Large intestine (tissue), 3 donors: ENCODE measurements around the gene RNF112. TPM values are rescaled to one million over a fixed set of nuclear protein-coding genes. Genes with fewer than 3 reads are reported as not detected.
A peak's percentile ranks its signal among the peaks of the same experiment; 100 is the strongest.

Source experiments
- DNase-seq, 2 donors: peaks; one replicate each; pipeline versions ENCODE4 v3.0.0 to v3.0.0-alpha.2; 2013
- H3K27ac ChIP-seq: one replicate; pipeline ENCODE4 v1.5.1; 2013; ENCODE audit warnings: low read length
- H3K27me3 ChIP-seq: 2 replicates; pipeline ENCODE4 v1.6.1; 2013; ENCODE audit warnings: low read length; ENCODE audit not compliant: control insufficient read depth, insufficient read depth
- H3K36me3 ChIP-seq: 2 replicates; pipeline ENCODE4 v1.6.1; 2013; ENCODE audit warnings: low read length; ENCODE audit not compliant: control insufficient read depth, insufficient read depth
- H3K4me1 ChIP-seq: one replicate; pipeline ENCODE4 v1.6.1; 2013; ENCODE audit warnings: low read length; ENCODE audit not compliant: control insufficient read depth, insufficient read depth
- H3K4me3 ChIP-seq: one replicate; pipeline ENCODE4 v1.5.1; 2013; ENCODE audit warnings: low read length
- H3K9me3 ChIP-seq: one replicate; pipeline ENCODE4 v1.6.1; 2013; ENCODE audit warnings: mild to moderate bottlenecking, low read depth, low read length, moderate library complexity; ENCODE audit not compliant: control insufficient read depth
- WGBS: methylation state at CpG from one replicate; pipeline ENCODE4 v1.1.5; 2013; ENCODE audit warnings: low lambda C conversion rate; ENCODE audit not compliant: insufficient coverage; 5-methylcytosine and 5-hydroxymethylcytosine counted together
- polyA plus RNA-seq: library from polyadenylated mRNA; unstranded; fragments of 120-200 nt; gene quantifications from one replicate; pipeline ENCODE4 v1.2.1, GENCODE V29; 2013

RNF112 gene
- polyA plus RNA-seq, 1 donor: 3.7 TPM

DNA sequence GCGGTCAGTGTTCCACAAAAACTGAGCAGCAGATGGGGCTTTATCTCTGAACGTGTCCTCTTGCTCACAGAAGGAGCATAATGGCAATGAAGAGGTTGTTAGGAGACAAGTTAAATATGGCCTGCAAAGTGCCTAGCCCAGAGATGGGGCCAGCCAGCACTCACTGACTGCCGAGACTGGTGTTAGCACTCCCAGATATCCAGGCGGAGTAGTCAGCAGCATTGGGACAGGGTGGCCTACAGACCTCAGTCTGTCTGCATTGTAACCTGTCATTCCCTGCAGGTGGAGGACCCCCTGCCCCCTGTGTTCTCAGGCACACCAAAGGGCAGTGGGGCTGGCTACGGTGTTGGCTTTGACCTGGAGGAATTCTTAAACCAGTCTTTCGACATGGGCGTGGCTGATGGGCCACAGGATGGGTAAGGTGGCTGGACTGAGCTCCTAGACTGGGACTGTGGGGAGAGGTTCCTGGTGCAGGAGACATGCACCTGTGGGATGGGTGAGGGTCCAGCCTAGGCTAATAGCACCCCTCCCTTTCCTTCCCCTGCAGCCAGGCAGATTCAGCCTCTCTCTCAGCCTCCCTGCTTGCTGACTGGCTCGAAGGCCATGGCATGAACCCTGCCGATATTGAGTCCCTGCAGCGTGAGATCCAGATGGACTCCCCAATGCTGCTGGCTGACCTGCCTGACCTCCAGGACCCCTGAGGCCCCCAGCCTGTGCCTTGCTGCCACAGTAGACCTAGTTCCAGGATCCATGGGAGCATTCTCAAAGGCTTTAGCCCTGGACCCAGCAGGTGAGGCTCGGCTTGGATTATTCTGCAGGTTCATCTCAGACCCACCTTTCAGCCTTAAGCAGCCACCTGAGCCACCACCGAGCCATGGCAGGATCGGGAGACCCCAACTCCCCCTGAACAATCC, 28.2 kb upstream of the RNF112 start:
- Histone ChIP-seq H3K4me1 (peaks cover 25% of the 10 kb centered on the region), H3K9me3 (no peaks in the 10 kb centered on the region), H3K4me3 (no peak overlapping the region), H3K27me3 (no peaks in the 10 kb centered on the region), H3K36me3 (peaks cover 66% of the 10 kb centered on the region), H3K27ac (no peak overlapping the region)
- no CpG with 5 or more reads among the region's 13 CpGs for WGBS
- no peak for DNase-seq

DNA sequence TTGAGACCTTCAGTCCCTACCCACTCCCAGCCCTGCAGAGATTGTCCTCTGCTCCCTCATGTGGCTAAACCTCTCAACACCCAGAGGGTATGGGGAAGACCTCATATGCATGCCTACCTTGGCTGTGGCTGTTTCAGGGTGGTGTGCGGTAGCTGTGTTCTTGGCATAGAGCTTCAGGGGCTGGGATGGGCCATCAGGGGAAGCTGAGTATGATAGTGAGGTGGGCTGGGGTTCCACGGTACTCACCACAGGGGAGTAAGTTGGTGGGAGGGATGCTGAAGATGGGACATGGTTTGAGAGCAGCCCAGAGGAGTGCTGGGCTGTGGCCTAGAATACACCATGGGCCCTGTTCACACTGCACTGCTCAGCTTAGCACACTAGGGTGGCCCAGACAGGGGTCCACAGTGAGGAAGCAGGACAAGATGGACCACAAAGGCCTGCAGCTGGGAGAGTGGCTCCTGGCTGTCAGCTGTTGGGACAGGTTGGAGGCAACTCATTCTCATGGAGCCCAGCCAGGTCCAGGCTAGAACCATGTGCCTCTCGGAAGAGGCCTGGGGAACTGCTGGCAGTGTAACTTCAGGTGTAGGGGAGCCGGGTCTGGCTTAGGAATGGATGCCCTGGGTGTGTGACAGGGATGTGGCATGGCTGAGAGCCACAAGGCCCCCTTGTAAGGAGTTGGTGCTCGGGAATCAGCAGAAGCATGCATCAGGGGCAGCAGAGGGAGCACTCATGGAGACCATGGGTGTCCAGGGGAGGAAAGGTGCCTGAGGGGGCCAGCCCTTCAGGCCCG, 27.2 kb upstream of the RNF112 start:
- peak overlapping the region; percentile 31 for H3K27ac ChIP-seq
- no CpG with 5 or more reads among the region's 6 CpGs for WGBS
- no peak overlapping the region for H3K4me3 ChIP-seq
- no peak for DNase-seq
- peaks cover 66% of the 10 kb centered on the region for H3K36me3 ChIP-seq
- peaks cover 36% of the 10 kb centered on the region for H3K4me1 ChIP-seq
- no peaks in the 10 kb centered on the region for H3K27me3 ChIP-seq
- H3K9me3 ChIP-seq: no peaks in the 10 kb centered on the region

DNA sequence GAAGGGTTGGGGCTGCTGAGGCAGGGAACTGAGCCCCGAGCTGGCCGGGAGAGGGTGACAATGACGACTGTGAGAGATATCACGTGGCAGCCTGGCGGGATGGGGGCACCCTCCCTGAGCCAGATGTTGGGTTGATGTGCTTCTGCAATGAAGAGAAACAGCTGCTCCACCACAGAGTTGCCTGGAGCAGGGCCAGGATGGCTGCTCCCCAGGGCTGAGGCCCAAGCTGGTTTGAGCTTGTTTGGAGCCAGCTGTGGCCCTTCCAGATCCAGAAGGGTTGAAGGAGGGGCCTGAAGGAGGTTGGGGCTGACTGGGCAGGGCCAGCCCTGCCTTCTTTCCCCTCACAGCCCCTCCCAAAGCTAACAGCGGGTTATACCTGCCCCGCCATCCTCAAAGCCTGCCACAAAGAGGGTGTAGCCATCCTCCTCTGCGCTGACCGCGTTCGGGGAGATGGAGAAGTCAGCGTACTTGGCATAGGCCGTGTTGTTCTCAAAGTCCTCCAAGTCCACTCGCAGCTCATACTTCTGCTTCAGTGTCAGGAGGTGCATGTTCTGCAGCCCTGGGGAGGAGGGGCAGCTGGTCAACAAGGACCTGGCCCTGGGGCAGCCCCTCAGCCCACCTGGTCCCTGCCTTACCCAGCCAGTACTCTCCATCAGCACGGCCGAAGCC, 26.2 kb upstream of the RNF112 start:
- DNase-seq: peak; percentile 65 to 74
- Histone ChIP-seq H3K27ac (peak overlapping the region; percentile 31), H3K9me3 (no peaks in the 10 kb centered on the region), H3K4me3 (peak overlapping the region; percentile 16), H3K4me1 (peaks cover 29% of the 10 kb centered on the region), H3K27me3 (no peaks in the 10 kb centered on the region), H3K36me3 (peaks cover 61% of the 10 kb centered on the region)
- WGBS: no CpG with 5 or more reads among the region's 16 CpGs

DNA sequence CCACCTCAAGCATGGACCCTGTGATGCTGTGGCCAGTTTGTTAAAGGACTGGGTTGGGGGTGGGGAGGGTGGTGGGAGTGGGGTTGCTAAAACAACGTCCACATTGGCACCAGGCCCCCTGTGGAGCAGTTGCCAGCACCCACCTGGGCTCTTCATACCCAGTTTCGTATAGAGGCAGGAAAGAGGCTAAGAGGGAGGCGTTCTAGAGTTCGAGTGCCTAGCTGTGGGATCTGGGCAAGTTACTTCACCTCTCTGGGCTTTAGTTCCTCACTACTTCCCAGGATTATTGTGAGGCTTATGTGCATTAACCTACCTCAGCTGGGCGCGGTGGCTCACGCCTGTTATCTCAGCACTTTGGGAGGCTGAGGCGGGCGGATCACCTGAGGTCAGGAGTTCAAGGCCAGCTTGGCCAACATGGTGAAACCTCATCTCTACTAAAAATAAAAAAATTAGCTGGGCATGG, 25.5 kb upstream of the RNF112 start:
- H3K9me3 ChIP-seq: no peaks in the 10 kb centered on the region
- H3K27ac ChIP-seq: peak overlapping the region; percentile 31

DNA sequence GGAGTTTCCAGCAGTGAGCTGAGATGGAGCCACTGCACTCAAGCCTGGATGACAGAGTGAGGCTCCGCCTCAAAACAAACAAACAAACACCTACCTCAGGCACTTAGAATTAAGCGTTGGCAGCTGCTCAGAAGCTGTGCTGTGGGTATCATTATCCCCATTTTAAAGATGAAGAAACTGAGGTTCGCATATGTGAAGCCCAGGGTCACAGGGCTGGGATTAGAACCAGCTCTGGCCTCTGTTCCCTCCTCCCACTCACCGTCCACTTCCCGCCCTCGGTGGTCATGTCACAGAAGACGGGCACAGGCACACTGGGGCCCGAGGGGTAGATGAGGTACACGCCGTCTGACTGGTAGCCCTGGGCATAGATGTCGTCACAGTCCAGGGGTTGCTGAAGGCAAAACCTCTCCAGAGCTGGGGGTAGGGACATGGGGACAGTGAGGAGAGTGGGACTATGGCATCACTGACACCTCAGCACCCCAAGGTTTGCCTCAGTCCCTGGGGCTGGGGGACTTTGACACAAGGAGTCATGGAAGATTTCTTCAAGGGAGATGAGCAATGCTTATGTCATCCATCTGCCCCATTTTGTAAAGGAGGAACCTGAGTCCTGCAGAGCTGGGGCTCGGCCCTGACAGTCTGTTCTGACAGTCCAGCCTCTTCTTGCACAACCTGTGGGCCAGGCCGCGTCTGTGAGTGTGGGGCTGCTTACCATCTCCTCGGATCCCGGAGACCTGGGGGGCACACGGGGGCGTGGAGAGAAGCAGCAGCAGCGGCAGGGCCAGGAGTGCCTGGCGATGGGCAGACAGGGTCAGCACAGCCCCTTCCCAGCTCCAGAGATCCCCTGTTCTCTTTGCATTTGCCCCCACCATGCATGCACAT, 24.7 kb upstream of the RNF112 start:
- Histone ChIP-seq H3K27ac (peak overlapping the region; percentile 87), H3K36me3 (peaks cover 46% of the 10 kb centered on the region), H3K27me3 (no peaks in the 10 kb centered on the region), H3K4me1 (peaks cover 29% of the 10 kb centered on the region), H3K9me3 (no peaks in the 10 kb centered on the region), H3K4me3 (peak overlapping the region; percentile 52)
- peak; percentile 57 to 66 for DNase-seq
- no CpG with 5 or more reads among the region's 20 CpGs for WGBS

More for the DNA sequence above, 25.5 kb upstream of the RNF112 start:
- WGBS: no CpG with 5 or more reads among the region's 9 CpGs
- Histone ChIP-seq H3K4me1 (peaks cover 29% of the 10 kb centered on the region), H3K4me3 (peak overlapping the region; percentile 16), H3K36me3 (peaks cover 54% of the 10 kb centered on the region), H3K27me3 (no peaks in the 10 kb centered on the region)
- DNase-seq: no peak

DNA sequence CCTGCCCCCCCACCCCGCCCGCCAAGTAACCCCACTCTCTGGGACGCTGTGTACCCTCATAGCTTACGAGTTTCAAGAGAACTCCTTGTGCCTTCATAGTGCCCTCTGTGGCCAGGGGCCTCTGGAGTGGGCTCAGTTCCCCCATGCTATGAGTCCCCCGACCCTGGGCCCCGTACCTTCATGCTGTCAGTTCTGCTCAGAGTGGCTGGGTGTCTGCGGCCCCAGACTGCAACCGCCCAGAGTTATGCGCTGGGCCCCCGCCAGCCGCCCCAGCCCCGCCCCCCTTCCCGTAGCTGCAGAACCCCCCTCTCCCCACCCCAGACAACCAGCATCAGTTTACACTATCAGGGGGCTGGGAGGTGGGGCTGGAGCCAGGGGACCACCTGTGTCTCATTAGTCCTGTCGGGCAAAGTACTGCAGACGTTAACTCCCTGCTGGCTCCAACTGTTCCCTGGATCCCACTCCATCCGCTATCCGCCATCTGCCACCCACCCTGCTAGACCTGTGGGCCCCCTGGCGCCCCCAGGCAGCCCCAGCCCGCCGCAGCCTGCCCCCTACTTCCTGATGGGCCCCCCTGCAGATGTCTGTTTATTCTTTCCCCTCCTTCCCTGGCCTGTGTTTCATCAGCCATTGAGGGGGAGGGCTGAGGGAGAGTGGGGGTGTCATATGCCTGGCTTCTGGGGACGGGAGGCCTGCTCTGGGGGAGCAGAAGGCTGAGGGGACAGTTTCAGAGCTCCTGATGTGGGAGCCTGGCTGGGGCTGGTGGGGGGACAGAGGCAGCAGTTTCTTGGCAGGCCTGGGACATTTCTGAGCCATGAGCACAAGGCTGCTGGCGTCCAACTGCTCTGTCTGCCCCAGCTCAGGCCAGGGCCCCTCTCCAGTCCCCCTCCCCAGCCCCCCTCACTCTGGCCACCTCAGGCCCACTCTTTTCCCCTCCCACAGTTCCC, 23.8 kb upstream of the RNF112 start, which contains the start of gene MFAP4:
TSS of gene MFAP4 (minus strand) at position 217 of the 947 bp plus-strand sequence. CDS start at position 182, 35 bp downstream.
- no peaks in the 10 kb centered on the region for H3K9me3 ChIP-seq
- H3K36me3 ChIP-seq: peaks cover 37% of the 10 kb centered on the region
- no peaks in the 10 kb centered on the region for H3K27me3 ChIP-seq
- no CpG with 5 or more reads among the region's 22 CpGs for WGBS
- peak within 1 kb of the TSS; percentile 87 for H3K27ac ChIP-seq
- peak; percentile 82 to 83 for DNase-seq
- peaks cover 29% of the 10 kb centered on the region for H3K4me1 ChIP-seq
- H3K4me3 ChIP-seq: peak within 1 kb of the TSS; percentile 52

DNA sequence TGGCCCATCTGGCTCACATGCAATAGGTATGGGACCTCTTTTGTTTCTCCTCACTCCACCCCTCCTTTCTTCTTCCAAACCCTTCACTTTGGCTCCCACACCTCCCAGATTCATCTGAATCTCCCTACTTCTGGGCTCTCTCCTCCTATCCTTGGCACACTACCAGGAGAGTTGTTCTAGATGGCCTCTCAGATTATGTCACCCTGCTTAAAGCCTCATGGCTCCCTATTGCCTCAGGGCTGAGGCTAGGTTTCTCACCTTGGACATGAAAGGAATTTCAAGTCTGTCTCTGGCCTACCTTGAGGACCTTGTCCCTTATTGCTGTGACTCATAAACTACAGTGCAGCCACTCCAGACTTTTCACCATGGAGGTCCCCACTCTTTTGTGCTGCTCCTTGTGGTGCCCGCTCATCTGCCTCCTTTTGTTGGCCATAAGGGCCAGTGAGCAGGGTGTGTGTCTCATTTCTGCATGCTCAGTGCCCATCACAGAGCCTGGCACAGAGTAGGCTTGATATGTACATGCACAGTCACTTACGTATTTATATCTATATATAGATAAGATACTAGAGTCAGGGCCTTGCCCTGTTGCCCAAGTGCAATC, 23.0 kb upstream of the RNF112 start:
- Histone ChIP-seq H3K27me3 (no peaks in the 10 kb centered on the region), H3K36me3 (peaks cover 29% of the 10 kb centered on the region), H3K4me1 (peaks cover 26% of the 10 kb centered on the region)

DNA sequence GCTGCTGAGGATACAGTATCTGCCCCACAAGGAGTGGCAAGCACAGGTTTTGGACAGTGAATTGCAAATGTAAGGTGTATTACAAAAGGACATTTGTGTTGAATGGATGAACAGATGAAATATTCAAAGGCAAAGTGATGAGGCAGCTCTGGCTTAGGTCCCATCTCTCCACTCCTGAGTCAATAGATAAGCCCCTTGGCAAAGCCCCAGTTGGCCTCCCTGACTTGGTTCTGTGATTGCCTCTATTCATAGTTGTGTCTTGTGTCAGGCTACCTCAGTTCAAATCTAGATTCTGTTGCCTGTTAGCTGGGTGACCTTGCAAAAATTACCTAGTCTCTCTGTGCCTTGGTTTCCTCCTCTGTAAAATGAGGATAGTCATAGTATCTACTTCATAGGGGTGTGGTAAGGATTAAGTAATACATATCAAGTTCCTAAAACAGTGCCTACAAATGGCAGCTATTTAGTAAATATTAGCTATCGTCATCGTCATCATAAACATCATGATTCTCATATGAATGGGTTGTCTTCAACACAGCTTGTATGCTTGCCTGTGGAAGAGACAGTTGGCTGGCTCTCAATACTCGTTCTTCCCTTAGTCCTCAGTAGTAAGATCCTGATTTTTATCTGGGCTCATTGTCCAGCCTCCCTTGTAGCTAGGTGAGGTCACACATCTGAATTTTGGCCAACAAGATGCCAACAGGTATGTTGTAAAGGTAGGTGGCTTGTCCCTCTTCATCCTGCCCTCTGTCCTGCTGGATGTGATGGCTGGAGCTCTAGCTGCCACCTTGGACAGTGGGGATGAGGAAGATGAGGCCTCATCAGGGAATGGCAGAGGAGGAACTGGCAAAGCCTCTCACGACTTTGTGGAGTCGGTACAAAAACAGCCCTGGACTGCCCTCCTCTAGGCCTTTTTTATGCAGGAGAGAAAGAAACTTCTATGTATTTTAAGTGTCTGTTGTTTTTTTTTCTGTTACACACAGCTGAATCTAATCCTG, 21.9 kb upstream of the RNF112 start:
- WGBS: no CpG with 5 or more reads among the region's 5 CpGs
- Histone ChIP-seq H3K4me1 (peaks cover 26% of the 10 kb centered on the region), H3K27ac (peak overlapping the region; percentile 87)

More for the DNA sequence above, 23.0 kb upstream of the RNF112 start:
- Histone ChIP-seq H3K27ac (peak overlapping the region; percentile 87), H3K9me3 (no peaks in the 10 kb centered on the region), H3K4me3 (no peak overlapping the region)
- WGBS: no CpG with 5 or more reads among the region's 2 CpGs
- peak; percentile 87 to 91 for DNase-seq

More for the DNA sequence above, 21.9 kb upstream of the RNF112 start:
- Histone ChIP-seq H3K9me3 (no peaks in the 10 kb centered on the region), H3K27me3 (no peaks in the 10 kb centered on the region), H3K4me3 (no peak overlapping the region), H3K36me3 (peaks cover 18% of the 10 kb centered on the region)
- no peak for DNase-seq
